ENCODE measurements around the gene DENND5B. TPM values are rescaled to one million over a fixed set of nuclear protein-coding genes. Genes with fewer than 3 reads are reported as not detected.
A peak's percentile ranks its signal among the peaks of the same experiment; 100 is the strongest.

The DENND5B gene
- total RNA-seq, 4 donors from 2014 or later, result 1.6 to 9.7 (median 5.8) TPM

- Histone ChIP-seq H3K4me3 (no peak overlapping the region), H3K36me3 (no peaks in the 10 kb centered on the region), H3K9me3 (no peaks in the 10 kb centered on the region), H3K27ac (no peak overlapping the region), H3K27me3 (no peaks in the 10 kb centered on the region), H3K4me1 (no peaks in the 10 kb centered on the region)
- WGBS, result 57% methylated on average over 2 of the region's 2 CpGs
- no peak for DNase-seq (ENCODE audit: low spot score in 2 of 2)
- no peak for TF ChIP-seq POLR2A (IDR thresholded peaks at IDR 0.05)
- no peak for TF ChIP-seq POLR2AphosphoS5 (IDR thresholded peaks at IDR 0.05)
- TF ChIP-seq EP300 (IDR thresholded peaks at IDR 0.05), result no peak
- no peak for TF ChIP-seq CTCF (IDR thresholded peaks at IDR 0.05)
Measured at GRCh38 chr12:31499567-31499966, 91.4 kb downstream of the DENND5B start.

- H3K9me3 ChIP-seq, result no peaks in the 10 kb centered on the region
- no peaks in the 10 kb centered on the region for H3K36me3 ChIP-seq
- H3K27ac ChIP-seq, result no peak overlapping the region
- no peaks in the 10 kb centered on the region for H3K4me1 ChIP-seq
- H3K4me3 ChIP-seq, result no peak overlapping the region
- no peak for TF ChIP-seq POLR2AphosphoS5 (IDR thresholded peaks at IDR 0.05)
- no peak for TF ChIP-seq CTCF (IDR thresholded peaks at IDR 0.05)
- no peak for TF ChIP-seq POLR2A (IDR thresholded peaks at IDR 0.05)
- TF ChIP-seq EP300 (IDR thresholded peaks at IDR 0.05), result no peak
- no peak for DNase-seq (ENCODE audit: low spot score in 2 of 2)
- 93% methylated on average over 4 of the region's 4 CpGs for WGBS
- no peaks in the 10 kb centered on the region for H3K27me3 ChIP-seq
Measured at GRCh38 chr12:31498424-31498823, 92.5 kb downstream of the DENND5B start.

GRCh38 chr12:31496257-31496656 lies 94.7 kb downstream of the DENND5B start:
- Histone ChIP-seq H3K9me3 (no peaks in the 10 kb centered on the region), H3K36me3 (no peaks in the 10 kb centered on the region), H3K4me1 (peaks cover 12% of the 10 kb centered on the region), H3K4me3 (no peak overlapping the region), H3K27me3 (no peaks in the 10 kb centered on the region), H3K27ac (no peak overlapping the region)
- TF ChIP-seq EP300 (IDR thresholded peaks at IDR 0.05) (no peak), POLR2A (IDR thresholded peaks at IDR 0.05) (no peak), POLR2AphosphoS5 (IDR thresholded peaks at IDR 0.05) (no peak), CTCF (IDR thresholded peaks at IDR 0.05) (no peak)
- no peak for DNase-seq (ENCODE audit: low spot score in 2 of 2)

- Histone ChIP-seq H3K9me3 (no peaks in the 10 kb centered on the region), H3K36me3 (no peaks in the 10 kb centered on the region), H3K4me3 (no peak overlapping the region), H3K27me3 (no peaks in the 10 kb centered on the region), H3K4me1 (peaks cover 14% of the 10 kb centered on the region), H3K27ac (no peak overlapping the region)
- 79% methylated on average over 2 of the region's 2 CpGs for WGBS
- no peak for TF ChIP-seq POLR2A (IDR thresholded peaks at IDR 0.05)
- no peak for TF ChIP-seq CTCF (IDR thresholded peaks at IDR 0.05)
- no peak for DNase-seq (ENCODE audit: low spot score in 2 of 2)
Measured at GRCh38 chr12:31494455-31494854, 96.5 kb downstream of the DENND5B start.

- H3K9me3 ChIP-seq, result no peaks in the 10 kb centered on the region
- no peak for DNase-seq (ENCODE audit: low spot score in 2 of 2)
- H3K36me3 ChIP-seq, result no peaks in the 10 kb centered on the region
- peak overlapping the region; percentile 6 for H3K27ac ChIP-seq
- peaks cover 14% of the 10 kb centered on the region for H3K4me1 ChIP-seq
- 55% methylated on average over 2 of the region's 2 CpGs for WGBS
- TF ChIP-seq EP300 (IDR thresholded peaks at IDR 0.05) (no peak), POLR2A (IDR thresholded peaks at IDR 0.05) (no peak), POLR2AphosphoS5 (IDR thresholded peaks at IDR 0.05) (no peak), CTCF (IDR thresholded peaks at IDR 0.05) (no peak)
- no peaks in the 10 kb centered on the region for H3K27me3 ChIP-seq
- H3K4me3 ChIP-seq, result no peak overlapping the region
Measured at GRCh38 chr12:31492599-31493196, 98.2 kb downstream of the DENND5B start.

All from suprapubic skin (tissue), 4 donors.